Measurements from ENCODE around the gene COL11A2.
A peak's percentile ranks its signal among the peaks of the same experiment; 100 is the strongest.

The COL11A2 gene

DNA sequence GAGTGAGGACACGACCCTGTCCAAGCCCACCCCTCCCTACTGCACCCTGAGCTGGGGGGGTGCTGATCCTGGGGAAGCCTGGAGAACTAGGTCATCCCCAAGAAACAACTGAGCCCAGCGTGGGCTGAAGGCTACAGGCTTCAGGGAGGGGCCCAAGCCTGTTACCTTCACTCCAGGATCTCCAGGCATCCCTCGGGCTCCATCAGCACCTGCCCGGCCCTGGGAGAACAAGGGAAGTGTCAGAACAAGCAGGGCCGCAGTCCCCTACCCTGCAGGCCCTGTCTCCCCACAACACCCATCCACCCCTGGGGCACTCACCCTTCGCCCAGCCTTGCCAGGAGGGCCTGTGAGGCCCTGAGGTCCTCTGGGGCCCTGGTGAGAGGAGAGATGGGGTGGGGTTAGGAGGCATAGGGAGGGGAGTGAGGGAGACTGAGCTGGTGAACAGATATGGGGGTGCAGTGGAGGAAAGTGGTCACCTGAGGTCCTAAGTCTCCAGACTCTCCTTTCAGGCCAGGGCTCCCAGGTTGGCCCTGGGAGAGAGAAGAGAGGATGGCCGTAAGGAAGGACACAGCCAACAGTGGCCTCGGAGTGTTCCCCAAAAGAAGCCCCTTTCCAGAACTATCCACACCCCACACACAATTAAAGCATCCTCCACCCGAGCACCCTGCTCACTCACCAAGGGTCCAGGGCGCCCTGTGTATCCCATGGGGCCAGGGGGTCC, 13.4 kb downstream of the COL11A2 start:
- Histone ChIP-seq H3K36me3 (no peaks in the 10 kb centered on the region; the same call in 1 of the 2 replicates), H3K9me3 (ENCODE audit: severe bottlenecking) (peaks cover 1% of the 10 kb centered on the region), H3K4me3 (ENCODE audit: low read depth, low read length) (no peak overlapping the region), H3K27me3 (ENCODE audit: insufficient read depth, low read depth, severe bottlenecking) (no peaks in the 10 kb centered on the region), H3K27ac (no peak overlapping the region)
- no peak for DNase-seq
- TF ChIP-seq, protein P1, sequence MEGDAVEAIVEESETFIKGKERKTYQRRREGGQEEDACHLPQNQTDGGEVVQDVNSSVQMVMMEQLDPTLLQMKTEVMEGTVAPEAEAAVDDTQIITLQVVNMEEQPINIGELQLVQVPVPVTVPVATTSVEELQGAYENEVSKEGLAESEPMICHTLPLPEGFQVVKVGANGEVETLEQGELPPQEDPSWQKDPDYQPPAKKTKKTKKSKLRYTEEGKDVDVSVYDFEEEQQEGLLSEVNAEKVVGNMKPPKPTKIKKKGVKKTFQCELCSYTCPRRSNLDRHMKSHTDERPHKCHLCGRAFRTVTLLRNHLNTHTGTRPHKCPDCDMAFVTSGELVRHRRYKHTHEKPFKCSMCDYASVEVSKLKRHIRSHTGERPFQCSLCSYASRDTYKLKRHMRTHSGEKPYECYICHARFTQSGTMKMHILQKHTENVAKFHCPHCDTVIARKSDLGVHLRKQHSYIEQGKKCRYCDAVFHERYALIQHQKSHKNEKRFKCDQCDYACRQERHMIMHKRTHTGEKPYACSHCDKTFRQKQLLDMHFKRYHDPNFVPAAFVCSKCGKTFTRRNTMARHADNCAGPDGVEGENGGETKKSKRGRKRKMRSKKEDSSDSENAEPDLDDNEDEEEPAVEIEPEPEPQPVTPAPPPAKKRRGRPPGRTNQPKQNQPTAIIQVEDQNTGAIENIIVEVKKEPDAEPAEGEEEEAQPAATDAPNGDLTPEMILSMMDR (IDR thresholded peaks at IDR 0.05; ENCODE audit: low read depth, low read length): no peak

DNA sequence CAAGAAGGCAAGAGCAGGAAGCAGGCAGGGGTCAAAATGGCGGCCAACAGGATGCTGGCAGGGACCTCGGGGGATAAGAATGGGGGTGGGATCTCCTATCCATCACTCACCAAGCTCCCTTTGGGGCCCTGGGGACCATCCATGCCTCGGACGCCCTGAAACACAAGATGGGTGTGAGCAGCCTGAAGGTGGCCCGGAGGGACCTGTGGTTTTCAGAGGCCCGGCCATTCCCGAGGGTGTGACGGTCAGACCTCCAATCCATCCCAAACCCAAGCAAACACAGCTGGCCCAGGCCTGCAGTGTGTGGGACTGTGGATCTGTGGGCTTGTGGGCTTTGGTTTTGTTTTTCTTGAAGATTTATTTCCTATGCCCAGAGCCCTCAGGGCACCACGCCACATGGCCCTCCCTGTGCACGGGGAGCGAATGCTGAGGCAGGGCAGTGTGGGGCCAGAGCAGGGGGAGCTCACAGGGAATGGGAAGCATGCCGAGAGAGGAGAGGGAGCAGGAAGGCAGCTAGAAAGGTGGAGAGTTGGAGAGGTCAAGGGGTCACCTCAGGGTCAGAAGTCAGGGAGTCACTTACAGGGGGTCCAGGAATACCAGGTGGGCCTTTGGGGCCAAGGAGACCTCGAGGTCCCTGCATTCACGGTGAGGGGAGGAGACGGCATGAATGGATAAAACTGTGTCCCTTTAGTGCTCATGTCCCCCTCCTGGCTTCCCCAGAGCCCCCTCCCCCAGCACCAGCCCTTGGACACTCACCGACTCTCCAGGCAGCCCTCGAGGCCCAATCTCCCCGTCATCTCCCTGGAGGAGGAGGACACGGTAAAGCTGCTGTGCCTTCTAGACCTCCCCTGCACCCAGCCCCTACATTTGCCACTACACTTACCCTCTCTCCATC, 14.5 kb downstream of the COL11A2 start:
- Histone ChIP-seq H3K9me3 (ENCODE audit: severe bottlenecking) (no peaks in the 10 kb centered on the region), H3K27ac (no peak overlapping the region), H3K27me3 (ENCODE audit: insufficient read depth, low read depth, severe bottlenecking) (no peaks in the 10 kb centered on the region), H3K36me3 (no peaks in the 10 kb centered on the region; the same call in 1 of the 2 replicates), H3K4me3 (ENCODE audit: low read depth, low read length) (no peak overlapping the region)
- TF ChIP-seq, protein P1 (IDR thresholded peaks at IDR 0.05; ENCODE audit: low read depth, low read length): no peak
- DNase-seq: no peak

DNA sequence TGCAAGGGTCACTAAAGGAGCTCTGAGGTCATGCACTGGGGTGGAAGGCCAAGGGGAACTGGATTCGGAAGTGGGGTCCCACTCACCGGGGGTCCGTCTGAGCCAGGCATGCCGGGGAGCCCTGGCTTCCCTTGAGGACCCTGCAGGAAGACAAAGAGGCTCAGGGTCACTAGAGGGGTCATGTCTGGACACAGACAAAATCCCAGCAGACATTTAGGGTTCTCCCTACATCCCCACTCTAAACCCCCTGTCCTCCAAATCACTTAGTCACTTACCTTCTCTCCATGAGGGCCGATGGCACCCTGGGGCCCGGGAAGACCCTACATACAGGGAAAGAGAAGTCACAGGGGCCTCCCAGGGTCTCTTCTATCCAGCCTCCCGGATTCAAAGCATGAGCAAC, 15.4 kb downstream of the COL11A2 start:
- Histone ChIP-seq H3K9me3 (ENCODE audit: severe bottlenecking) (no peaks in the 10 kb centered on the region), H3K36me3 (no peaks in the 10 kb centered on the region; the same call in 1 of the 2 replicates), H3K27ac (no peak overlapping the region), H3K4me3 (ENCODE audit: low read depth, low read length) (no peak overlapping the region), H3K27me3 (ENCODE audit: insufficient read depth, low read depth, severe bottlenecking) (no peaks in the 10 kb centered on the region)
- TF ChIP-seq, protein P1 (IDR thresholded peaks at IDR 0.05; ENCODE audit: low read depth, low read length): no peak
- no peak for DNase-seq

DNA sequence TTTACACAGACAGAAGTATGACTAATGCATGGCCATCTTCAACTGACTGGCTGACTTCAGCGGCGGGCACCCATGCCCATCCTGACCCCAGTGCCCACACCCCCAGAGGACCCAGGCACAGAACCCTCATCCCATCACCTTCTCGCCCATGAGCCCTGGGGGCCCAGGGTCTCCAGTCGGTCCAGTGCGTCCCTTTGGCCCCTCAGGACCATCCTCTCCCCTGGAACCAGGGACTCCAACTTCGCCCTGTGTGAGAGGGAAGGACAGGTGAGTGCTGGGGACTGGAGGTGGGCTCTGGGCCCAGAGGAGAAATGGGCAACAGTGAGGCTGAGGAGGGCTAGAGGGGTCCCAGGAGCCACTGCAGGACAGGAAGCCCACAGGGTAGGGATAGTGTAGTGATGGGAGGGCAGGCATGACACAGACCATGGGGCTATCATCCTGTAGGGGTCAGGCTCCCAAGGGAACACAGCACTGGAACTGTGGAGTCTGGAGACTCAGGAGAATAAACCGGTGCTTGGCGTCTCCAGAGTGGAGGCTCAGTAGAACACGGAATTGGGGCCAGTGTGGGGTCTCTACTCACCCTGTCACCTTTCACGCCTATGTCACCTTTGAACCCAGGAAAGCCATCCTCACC, 16.7 kb downstream of the COL11A2 start:
- DNase-seq: no peak
- H3K27me3 ChIP-seq (ENCODE audit: insufficient read depth, low read depth, severe bottlenecking): no peaks in the 10 kb centered on the region
- H3K4me3 ChIP-seq (ENCODE audit: low read depth, low read length): no peak overlapping the region
- no peak overlapping the region for H3K27ac ChIP-seq
- H3K36me3 ChIP-seq: no peaks in the 10 kb centered on the region; the same call in 1 of the 2 replicates
- no peaks in the 10 kb centered on the region for H3K9me3 ChIP-seq (ENCODE audit: severe bottlenecking)
- TF ChIP-seq, protein P1 (IDR thresholded peaks at IDR 0.05; ENCODE audit: low read depth, low read length): peak; percentile 44; the same call in 1 of the 2 replicates

DNA sequence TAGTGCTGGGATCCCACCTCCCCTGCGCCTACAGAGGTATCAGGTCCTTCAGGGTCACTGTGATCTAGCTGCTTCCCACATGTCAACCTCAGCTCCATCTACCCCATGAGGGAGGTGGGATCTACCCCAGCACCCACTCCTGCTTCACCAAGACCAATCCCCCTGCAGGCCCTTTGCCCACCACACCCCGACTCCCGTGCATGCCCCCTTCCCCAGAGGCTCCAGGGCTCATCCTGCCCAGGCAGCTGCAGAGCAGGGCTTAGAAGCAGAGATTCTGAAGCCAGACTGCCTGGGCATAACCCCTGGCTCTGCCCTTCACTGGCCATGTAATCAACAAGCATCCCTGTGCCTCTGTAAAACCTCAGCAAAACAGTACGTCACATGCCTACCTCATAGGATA, 17.5 kb downstream of the COL11A2 start:
- no peak overlapping the region for H3K27ac ChIP-seq
- no peaks in the 10 kb centered on the region for H3K9me3 ChIP-seq (ENCODE audit: severe bottlenecking)
- H3K27me3 ChIP-seq (ENCODE audit: insufficient read depth, low read depth, severe bottlenecking): no peaks in the 10 kb centered on the region
- no peak for DNase-seq
- H3K36me3 ChIP-seq: no peaks in the 10 kb centered on the region; the same call in 1 of the 2 replicates
- H3K4me3 ChIP-seq (ENCODE audit: low read depth, low read length): no peak overlapping the region
- TF ChIP-seq, protein P1 (IDR thresholded peaks at IDR 0.05; ENCODE audit: low read depth, low read length): no peak
